SU-DHL-6 (cell line): ENCODE measurements around the gene CEP170.

Source experiments
- CTCF ChIP-seq: fragments of 200-600 bp; sonication (generic); IDR thresholded peaks from one replicate; pipeline ENCODE4 v1.5.1; 2017; ENCODE audit warnings: antibody characterized with exemption, mild to moderate bottlenecking, low read length, moderate library complexity; ENCODE audit not compliant: insufficient read depth, poor library complexity, severe bottlenecking
- EZH2phosphoT487 ChIP-seq: fragments of 200-600 bp; sonication (generic), shearing (Covaris generic); conservative IDR thresholded peaks from 2 replicates; pipeline ENCODE4 v1.6.1; 2018; ENCODE audit warnings: mild to moderate bottlenecking, antibody characterized with exemption, low read length, moderate library complexity, mixed read lengths

- TF ChIP-seq CTCF, result no peak
- TF ChIP-seq EZH2phosphoT487, result no peak
These were observed 25.6 kb downstream of the CEP170 start for GRCh38 chr1:243229526-243229925.
